SH-SY5Y (cell line): Measurements from ENCODE around the gene PIPOX.

Source experiments
- GATA2 ChIP-seq: IDR thresholded peaks from 2 replicates; pipeline ENCODE4 v1.6.1; 2011; ENCODE audit warnings: mild to moderate bottlenecking, low read depth, low read length
- GATA3 ChIP-seq: IDR thresholded peaks from 2 replicates; pipeline ENCODE4 v1.6.1; 2011; ENCODE audit warnings: low read depth, mild to moderate bottlenecking, low read length, moderate library complexity

Gene PIPOX

DNA sequence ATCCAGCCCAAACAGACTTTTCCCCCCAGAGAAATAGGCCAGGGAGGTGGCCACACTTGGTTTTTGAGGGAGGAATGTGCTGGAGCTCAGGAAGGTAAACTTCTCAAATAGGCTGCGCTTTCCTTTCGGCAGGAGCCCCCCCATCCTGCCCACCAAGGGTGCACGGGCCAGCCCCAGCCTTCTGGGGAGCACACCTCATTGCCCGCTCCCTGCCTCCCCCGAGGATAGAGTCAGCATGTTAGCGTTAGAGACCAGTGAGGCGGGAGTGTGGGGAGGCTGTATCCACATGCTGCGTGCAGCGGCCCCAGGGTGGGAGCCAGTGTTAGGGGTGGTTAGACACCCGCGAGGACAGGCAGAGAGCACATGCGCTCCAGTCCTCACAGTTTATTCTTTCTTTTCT, 42.3 kb downstream of the PIPOX start:
- TF ChIP-seq GATA2 (no peak), GATA3 (no peak)

DNA sequence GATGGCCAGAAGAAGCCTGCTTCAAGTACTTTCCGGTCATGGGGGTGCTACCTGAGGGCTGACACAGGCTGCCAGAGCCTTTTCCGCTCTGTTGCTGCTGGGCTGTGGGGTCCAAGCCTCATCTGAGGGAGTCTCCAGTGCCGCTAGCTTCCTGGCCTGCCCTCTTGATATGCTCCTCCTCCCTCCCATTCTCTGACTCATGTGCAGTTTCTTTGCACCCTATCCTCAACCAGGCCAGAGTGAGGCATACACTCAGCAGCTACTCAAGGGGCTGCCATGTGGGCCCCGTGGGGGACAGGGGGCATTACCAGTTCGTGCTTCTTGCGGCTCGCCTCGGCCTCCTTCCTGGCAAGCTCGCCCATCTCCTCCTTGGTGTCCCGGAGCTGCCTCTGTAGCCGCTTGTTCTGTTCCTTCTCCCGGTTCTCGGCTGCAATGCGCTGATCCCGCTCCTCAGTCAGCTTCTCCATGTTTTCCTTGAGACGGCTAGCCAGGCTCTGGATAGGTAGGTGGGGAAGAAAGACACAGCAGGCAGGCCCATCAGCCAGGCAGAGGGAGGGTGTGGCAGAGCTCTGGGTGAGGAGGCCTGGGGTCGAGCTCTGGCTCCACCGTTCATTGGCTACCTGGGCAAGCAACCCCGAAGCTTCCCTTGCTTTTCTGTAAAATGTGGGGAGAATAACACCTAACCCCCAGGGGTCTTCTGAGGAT, 43.8 kb downstream of the PIPOX start:
- no peak for TF ChIP-seq GATA3
- TF ChIP-seq GATA2: no peak

DNA sequence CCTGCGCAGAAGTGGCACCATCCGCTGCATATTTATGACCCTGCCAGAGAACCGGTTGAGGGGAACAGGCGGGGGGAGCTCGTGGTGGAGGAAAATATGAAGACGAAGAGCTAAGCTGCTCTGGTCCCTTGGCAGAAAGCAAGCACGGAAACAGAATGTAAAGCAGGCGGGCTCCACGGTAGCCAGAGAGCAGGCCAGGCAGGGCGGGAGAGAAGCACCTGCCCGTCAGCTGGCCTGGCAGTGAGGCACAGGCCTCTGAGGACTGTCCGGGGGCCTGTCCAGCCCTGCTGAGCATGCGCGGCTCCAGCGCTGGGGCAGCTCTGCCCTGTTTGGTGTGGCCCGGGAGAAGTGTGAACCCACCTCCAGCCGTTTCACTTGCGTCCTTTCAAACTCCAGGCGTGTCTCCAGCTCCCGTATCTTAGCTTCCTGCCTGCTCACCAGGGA, 46.7 kb downstream of the PIPOX start:
- TF ChIP-seq GATA3 (no peak), GATA2 (no peak)

DNA sequence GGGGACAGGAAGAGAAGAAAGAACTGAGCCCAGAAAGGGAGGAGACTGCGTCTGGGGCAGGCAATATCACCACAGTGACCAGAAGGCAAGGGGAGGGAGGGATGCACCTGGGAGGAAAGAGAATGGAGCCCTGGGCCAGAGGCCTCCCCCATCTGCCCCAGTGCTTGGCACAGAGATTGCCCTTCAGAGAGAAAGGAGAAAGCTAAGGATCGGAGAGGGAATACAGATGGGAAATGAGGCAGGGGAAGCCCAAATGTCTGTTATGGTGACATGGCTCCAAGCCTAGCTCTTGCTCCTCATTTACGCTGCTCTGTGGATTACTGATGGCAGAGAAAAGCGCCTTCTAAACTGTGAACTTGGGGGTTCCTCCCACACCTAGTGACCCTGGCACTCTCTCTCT, 47.2 kb downstream of the PIPOX start:
- TF ChIP-seq GATA2 (no peak), GATA3 (no peak)

DNA sequence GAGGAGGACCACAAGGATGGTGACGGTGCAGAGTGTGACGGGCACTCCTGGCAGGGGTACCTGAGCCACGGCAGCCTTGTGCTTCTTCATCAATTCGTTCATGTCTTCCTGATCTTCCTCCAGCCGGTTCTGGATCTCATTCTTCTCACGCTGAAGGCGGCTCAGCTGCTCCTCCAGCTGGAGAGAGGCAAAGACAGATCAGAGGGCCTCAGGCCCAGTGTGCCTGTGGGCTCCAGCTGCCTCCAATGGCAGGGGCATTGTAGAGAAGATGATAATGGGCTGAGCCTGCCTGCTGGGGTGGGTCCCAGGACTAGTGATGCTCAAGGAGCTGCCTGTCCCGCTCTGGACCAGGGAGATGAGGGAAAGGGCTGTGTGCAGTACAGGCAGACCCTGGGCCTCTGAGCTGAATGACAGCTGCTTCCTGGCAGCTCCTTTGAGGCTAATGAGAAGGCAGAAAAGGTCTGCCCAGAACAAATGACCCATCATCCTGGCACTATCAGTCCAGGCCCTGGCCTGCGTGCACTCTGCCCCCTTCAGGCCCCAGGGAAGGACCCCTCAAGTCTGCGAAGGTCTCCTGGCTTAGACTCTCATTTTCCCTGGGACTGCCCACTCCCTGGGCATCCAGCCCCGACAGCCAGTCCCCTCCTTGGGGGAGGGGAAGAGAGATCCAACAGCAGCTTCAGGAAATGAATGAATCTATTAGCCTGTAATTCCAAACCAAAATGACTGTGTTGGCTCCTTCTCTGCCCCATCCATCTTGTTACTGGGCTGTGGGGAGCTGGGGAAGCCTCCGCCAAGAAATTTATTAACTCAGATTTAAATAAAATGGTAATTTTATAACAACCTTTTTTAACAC, 48.0 kb downstream of the PIPOX start:
- TF ChIP-seq GATA3 (no peak), GATA2 (no peak)

DNA sequence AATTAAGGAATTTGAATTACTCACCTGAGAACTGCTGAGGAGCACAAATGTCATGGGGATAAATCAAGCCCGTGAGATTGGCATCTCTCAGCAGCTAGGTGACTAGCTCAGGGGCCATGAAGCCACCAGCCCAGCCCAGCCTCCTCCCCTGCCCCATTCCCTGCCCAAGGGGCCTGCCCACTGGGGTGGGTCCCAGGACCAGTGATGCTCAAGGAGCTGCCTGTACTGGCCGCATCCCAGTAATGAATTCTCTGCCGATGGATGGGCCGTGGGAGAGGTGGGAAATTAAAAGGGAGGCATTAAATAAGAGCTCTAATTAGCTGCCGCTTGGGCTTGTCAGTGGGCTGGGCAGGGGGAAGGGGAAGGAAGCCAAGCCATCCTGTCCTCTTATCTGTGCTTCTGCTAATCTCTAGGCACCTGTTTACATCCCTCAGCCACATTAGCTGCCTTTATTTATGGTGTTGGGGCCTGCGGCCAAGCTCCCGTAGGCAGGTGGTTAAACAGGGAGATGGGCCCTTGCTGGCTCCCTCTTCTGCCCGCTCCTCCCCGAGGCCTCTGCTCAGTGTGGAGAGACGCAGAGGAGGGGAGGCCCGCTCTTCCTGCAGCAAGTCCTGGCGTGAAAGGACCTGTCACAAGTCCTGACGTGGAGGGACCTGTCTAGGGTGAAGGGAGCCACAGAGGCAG, 48.8 kb downstream of the PIPOX start:
- TF ChIP-seq GATA3 (no peak), GATA2 (peak; percentile 41; the same call in 1 of the 2 replicates)

DNA sequence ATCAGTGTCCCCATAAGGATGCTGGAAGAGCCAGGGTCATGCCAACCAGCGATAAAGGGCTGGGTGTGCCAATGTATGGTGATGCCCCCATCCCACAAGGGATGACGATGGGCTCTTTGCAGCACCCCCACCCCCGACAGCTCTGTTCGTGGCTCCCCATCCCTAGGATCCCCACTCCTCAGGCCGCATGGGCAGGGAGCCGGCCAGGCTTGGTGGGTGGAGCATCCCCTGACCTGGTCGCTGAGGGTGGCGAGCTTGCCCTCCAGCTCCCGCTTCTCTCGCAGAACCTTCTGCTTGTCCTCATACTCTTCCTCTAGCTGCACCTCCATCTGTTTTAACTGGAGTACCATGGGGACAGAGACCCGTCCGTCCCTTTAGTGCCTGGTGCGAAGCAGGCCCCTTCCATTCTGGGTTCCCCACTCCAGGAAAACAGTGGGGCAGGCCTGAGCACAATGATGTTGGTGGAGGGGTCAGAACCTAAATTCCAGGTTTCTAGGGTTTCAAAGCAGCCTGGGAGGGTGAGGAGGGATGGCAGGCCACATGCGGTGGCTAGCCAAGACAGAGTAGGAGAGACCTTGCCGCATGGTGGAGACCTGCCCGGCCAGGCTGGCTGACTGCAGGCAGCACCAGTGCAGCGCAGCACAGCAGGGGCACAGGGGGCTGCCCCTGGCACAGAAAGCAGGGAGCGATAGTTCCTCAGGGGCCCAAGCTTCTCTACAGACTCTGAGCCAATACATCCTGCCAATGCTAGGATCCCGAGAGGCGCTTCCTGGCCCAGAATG, 50.3 kb downstream of the PIPOX start:
- TF ChIP-seq GATA2 (no peak), GATA3 (no peak)

DNA sequence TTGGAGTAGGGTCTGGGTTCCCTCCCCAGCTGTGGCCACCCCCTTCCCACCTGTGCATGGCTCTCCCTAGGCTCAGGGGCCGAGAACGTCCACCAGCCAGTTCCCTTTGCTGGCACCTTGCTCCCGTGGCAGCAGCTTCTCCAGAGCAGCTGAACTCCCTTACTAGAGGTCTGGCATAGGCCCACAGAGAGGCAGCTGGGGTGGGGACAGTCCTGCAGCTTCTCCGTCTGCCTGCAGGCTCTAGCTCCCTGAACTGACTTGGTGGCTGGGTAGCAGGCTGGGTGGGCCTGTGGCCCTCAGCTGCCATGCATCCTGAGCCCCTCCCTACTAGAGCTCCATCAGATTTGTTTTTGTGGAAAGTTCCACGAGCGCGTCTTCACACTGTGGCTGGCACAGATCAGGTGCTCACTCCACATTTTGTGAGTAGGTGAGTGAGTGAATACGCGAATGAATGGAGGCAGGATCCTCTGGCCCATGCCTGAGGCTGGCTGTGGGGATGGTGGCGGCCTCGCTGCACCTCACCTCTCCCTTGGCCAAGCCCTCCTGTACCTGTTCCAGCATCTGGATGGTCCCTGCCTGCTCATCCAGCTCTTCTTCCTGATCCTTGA, 51.3 kb downstream of the PIPOX start:
- TF ChIP-seq GATA2: no peak

DNA sequence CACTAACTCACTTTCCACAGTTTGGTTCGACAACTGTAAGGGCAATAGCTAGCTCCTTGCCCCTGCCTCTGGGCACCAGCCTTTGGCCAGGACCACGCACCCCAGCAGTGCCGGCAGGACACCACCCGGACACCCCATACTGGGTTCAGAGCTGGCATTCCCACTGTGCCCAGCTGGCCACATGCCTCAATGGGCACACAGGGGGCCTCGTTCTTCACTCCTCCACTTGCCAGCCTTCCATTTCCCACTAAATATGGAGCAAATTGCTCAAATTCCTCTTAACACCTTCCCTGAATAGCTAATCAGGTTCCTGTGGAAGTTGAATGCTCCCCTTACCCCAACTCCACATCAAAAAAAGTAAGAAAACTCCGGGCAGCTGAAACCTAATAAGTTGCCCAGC, 52.5 kb downstream of the PIPOX start:
- TF ChIP-seq GATA3 (no peak), GATA2 (no peak)

DNA sequence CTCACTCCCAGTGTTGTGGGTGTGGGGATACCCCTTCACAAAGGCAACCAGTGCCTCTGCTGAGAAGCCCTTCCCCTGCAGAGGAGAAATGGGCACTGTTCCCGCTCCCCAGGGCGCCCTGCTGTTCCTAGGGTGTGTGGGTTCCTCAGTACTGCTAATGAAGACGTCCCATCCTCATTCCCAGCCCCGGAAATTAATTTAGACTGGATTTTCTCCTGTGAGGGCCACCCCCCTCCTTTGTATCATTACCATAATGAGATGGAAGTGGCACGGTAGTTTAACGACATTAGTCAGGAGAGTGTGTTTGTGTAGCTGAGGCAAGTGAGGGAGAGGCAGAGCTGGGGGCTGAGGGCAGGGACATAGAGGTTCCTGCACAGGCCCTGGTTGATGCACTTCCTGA, 53.2 kb downstream of the PIPOX start:
- no peak for TF ChIP-seq GATA3
- TF ChIP-seq GATA2: no peak

DNA sequence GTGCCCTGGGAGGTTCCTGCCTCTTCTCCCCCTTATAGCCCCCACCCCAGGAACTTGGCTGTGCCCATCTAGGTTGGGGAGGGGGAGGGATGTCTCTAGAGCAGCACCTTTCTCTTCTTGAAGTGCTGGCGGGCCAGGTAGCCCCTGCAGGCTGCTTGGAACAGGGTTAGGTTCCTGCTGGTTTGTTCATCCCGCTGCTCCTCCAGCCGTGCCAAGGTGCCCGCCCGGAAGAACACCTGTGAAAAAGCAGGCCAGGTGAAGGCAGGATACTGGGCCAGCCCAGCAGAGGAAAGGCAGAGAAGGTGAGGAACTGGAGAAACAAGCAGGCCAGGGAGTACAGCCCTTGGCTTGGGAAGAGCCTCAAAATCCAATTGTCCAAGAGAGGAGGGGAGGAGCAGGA, 56.6 kb downstream of the PIPOX start:
- TF ChIP-seq GATA3 (no peak), GATA2 (no peak)

DNA sequence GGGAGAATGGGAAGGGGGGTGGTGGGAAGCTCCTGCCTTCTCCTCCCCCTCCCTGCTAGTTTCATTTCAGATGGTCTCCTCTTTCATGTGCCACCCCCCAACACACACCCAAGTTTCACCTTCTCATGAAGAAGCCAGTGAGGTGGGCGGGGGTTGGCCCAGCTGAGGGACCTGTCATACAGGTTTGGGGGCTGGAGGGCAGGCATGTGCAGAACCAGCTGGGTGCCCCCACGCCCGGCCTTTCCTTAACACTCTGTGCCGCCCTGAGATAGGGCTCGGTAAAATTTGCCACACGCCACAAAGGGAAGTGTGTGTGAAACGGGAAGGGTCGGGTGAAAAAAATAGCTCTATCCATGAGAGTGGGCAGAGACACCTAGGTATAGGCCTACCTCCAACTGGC, 57.4 kb downstream of the PIPOX start:
- TF ChIP-seq GATA2 (no peak), GATA3 (no peak)

DNA sequence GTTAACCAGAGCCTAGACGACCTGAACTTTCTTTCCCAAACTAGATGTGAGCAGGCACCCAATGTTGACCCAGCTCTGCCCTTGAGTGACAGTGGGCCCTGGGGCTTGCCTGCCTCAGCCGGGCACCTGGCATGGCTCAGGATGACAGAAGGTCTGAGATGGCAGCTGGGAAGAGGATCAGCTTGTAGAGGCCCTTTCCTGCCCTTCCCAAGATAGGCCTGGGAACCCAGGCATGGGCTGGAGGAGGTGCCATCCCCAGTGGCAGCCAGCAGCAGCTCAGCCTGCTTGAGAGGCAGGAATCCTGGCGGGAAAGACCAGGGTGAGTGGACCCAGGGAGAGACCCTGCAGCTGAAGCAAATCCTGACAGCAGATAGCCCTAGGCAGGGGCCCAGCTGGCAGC, 59.1 kb downstream of the PIPOX start:
- TF ChIP-seq GATA2 (no peak; the same call in 1 of the 2 replicates), GATA3 (no peak)

DNA sequence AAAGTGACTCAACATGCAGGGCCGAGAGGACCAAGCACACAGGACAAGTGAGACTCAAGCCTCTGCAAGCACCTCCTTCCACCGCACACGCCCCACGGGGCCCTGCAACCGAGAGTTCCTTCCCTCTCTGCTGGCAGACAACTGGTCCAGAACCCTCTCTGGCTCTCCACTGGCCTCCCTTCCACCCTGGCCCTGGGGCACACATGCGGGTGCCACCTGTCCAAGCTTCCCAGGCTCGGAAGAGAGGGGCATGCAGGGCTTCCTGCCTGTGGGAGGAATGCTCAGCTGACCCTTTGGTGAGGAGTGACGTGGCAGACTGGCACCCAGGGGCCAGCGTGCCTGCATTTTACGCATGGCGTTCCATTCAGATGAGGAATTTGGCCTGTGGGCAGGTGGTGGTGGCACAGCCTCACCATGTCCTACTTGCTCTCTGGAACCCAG, 59.8 kb downstream of the PIPOX start:
- TF ChIP-seq GATA2: no peak
